T-helper 22 cell (primary cell): ENCODE data around the gene CRELD2.
A peak's percentile ranks its signal among the peaks of the same experiment; 100 is the strongest.

Experiments
- DNase-seq: peaks from one replicate; pipeline ENCODE4 v3.0.0-alpha.2; 2020; ENCODE audit warnings: low read depth

The CRELD2 gene

GRCh38 chr22:49958366-49958921, 40.0 kb downstream of the CRELD2 start:
- DNase-seq, result no peak

DNA sequence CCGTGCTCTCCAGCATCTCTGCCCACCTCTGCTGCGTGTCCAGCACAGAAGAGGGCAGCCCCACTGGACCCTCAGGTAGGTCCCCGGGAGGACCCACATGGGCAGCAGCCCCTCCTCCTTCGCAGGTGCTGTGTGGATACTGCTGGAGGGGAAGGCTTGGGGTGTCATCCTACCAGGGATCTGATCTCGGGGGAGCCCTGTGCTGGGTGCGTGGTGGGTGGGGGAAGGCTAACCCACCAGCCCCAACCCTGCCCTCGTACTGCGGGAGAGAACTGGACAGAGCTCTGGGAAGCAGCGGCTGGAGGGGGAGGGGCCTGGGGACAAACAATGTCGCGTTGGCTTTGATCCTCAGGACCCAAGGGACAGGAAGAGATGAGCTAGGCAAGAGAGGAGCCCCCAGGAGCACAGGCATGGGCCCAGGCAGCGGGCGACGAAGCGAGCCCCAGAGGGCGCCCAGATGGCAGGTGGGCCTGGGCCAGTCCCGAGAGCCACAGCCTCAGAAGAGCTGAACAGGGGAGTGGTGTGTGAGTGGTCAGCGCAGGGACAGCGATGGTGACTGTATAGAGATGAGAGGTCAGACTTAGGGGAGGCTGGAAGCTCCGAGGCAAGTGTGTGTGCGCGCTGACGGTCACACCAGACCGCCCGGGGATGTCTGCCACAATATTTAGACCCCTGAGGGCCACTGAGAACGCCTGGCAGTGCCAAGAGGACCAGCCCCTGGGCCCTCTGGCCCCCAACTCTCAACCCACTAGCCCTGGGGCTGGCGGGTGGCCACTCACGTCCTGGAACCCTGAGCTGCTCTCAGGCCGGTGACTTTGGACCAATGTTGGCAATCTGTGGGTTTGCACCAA, 40.7 kb downstream of the CRELD2 start:
- no peak for DNase-seq

GRCh38 chr22:49959782-49960158, 41.3 kb downstream of the CRELD2 start:
- DNase-seq, result no peak

- peak; percentile 88 for DNase-seq
These were observed 41.9 kb downstream of the CRELD2 start, which contains the start of gene PIM3 for GRCh38 chr22:49960159-49961004. Gene PIM3, plus strand, starts transcription at chr22:49960772. Its CDS starts 176 bp downstream, at chr22:49960948.

GRCh38 chr22:49961005-49961600, 42.7 kb downstream of the CRELD2 start:
- DNase-seq, result peak; percentile 16

GRCh38 chr22:49961601-49962011, 43.2 kb downstream of the CRELD2 start:
- no peak for DNase-seq

DNA sequence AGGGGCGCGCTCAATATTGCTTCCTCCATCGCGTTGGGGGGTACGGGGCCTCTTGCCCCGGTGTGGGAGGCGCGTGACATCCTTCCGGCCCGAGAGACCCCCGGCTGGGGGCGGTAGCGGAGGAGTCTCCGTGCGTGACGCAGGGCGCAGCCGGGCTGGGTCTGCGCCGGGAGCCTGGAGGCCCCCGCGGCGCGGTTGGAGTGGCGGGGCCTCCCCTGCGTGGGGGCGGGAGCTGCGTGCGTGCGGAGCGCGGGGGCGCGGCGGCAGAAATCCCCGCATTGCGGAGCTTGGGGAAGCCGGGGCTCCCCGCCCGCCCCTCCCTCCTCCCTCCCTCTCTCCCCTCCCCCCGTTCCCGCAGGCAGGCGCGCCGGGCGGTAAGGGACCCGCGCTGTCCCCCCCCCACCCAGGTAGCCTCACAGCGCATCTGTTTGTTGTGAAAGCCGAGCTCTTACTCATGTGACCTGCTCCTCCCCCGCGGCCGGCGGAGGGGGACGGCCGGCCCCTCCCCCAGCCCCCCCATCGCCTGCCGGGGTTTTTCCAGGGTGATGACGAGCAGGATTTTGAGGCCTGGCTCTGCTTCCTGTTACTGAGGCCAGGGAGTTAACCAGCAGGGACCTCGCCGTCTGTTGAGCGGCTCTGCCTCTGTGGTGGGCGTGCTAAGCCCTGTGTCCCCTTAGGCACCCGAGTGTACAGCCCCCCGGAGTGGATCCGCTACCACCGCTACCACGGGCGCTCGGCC, 43.7 kb downstream of the CRELD2 start:
- DNase-seq, result peak; percentile 91

DNA sequence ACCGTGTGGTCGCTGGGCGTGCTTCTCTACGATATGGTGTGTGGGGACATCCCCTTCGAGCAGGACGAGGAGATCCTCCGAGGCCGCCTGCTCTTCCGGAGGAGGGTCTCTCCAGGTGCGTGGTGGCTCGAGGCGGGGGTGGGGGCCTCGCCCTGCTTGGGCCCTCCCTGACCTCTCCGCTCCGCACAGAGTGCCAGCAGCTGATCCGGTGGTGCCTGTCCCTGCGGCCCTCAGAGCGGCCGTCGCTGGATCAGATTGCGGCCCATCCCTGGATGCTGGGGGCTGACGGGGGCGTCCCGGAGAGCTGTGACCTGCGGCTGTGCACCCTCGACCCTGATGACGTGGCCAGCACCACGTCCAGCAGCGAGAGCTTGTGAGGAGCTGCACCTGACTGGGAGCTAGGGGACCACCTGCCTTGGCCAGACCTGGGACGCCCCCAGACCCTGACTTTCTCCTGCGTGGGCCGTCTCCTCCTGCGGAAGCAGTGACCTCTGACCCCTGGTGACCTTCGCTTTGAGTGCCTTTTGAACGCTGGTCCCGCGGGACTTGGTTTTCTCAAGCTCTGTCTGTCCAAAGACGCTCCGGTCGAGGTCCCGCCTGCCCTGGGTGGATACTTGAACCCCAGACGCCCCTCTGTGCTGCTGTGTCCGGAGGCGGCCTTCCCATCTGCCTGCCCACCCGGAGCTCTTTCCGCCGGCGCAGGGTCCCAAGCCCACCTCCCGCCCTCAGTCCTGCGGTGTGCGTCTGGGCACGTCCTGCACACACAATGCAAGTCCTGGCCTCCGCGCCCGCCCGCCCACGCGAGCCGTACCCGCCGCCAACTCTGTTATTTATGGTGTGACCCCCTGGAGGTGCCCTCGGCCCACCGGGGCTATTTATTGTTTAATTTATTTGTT, 44.6 kb downstream of the CRELD2 start:
- DNase-seq, result no peak

- DNase-seq, result no peak
These were observed 45.2 kb downstream of the CRELD2 start for GRCh38 chr22:49963647-49964026.

DNA sequence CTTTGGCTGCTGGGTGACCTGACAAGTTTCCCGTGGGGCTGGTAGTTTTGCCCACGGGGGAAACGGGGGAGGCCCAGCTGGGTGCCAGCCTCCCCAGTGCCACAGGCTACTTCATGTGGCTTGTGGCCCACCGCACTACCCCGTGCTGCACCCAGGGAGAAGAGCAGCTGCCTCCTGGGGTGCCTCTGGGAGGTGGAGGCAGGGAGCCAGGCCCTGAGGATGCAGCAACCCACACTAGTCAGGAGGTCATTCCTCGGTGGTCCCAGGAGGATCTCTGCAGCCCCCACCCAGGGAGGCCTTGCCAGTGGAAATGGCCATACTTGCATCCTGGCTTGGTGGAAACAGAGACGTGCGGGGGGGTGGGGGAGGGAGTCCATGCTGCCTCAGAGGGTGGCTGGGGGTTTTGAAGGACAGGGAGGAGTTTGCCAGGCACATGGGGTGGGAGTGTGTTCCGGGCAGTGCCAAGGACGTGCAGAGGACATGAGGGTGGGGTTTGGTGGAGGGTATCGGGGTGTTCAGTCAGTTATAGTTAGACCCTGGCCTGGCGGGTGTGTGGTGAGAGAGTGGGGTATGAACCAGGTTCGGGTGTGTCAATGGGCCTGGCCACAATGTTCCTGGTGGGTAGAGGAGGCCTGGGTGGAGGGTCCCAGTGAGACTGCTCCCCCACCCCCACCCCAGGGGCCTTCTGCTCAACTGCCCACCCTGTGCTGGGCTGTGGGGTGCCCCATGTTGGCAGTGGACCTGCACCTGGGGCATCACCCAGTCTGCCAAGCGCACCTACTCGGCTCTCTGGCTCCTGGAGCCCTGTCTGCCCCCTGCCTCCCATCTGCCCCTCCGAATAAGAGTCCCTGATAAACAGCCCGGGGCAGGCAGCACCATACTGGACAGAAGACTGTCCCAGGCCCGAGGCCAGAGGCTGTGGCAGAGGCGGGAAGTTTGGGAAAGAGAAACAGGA, 46.0 kb downstream of the CRELD2 start:
- no peak for DNase-seq

DNA sequence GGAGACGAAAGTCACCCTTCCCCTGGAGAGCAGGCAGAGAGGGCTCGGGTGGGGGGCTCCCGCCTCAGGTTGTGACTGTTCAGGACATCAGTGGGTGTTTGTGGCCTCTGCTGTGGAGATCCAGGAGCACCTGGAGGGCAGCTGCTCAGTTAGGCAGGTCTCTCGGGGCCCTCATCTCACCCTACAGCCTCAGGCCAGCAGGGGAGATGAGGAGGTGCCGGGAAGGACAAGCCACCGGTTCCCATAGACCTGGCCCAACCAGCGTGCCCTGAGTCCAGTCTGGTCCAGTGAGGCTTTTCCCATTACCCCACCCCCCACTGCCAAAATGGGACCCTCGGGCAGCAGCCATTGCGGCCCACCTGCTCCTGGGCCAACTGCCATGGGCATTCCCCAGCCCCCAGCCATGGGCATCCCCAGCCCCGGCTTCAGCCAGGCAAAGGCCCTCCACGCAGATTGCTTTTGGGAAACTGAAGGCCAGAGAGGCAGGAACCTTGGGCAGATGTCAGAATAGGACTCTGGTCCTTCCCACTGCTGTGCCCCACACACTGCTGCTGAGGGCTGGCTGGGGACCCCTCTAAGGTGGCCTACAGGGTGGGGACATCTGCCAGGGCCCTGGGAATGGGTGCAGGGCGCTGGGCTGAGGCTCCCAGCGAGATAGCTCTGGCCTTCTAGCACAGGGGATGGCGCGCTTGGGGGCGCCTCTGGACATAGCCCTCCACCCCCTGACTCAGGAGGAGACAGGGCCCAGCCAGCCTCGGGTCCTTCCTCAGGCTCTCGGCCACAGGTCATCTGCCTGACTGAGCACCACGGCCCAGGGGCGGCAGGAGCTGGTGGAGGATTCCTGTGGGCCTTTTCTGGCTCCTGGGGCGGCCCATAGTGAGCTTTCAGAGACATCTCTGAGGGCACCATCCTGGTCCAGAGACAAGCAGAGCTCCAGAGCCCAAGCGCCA, 46.9 kb downstream of the CRELD2 start:
- no peak for DNase-seq

DNA sequence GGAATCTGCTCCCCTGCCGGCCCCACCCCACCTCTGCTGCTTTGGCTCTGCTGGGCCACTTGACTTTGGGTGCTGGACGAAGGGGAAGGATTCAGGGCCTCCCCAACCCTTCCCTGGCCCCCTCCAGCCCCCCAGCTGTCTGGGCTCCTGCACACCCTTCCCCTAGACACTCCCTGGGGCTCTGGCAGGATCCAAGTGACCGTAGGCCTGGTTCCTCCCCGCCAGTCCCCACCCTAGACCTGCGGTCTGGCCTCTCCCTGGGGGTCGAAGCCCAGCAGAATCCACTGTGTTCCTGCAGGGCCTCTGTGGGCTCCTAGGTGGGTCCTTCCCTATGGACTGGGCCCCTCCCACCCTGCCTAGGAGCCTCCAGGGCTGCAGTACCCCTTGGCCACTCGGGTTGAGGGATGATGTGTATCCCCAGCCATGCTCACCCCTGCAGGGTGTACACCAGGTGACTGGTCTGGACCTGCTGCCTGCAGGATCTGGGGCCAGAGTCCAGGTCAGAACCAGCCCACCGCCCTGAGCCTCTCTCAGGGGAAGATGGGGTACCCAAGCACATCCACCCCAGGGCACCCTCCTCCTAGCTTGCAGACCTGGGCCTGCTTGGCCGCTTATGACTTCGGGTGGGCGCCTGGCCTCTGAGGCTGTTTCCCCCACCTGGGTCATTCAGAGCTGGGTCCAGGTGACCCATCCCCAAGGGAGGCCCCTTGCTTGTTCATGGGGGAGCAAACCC, 47.8 kb downstream of the CRELD2 start:
- no peak for DNase-seq

DNA sequence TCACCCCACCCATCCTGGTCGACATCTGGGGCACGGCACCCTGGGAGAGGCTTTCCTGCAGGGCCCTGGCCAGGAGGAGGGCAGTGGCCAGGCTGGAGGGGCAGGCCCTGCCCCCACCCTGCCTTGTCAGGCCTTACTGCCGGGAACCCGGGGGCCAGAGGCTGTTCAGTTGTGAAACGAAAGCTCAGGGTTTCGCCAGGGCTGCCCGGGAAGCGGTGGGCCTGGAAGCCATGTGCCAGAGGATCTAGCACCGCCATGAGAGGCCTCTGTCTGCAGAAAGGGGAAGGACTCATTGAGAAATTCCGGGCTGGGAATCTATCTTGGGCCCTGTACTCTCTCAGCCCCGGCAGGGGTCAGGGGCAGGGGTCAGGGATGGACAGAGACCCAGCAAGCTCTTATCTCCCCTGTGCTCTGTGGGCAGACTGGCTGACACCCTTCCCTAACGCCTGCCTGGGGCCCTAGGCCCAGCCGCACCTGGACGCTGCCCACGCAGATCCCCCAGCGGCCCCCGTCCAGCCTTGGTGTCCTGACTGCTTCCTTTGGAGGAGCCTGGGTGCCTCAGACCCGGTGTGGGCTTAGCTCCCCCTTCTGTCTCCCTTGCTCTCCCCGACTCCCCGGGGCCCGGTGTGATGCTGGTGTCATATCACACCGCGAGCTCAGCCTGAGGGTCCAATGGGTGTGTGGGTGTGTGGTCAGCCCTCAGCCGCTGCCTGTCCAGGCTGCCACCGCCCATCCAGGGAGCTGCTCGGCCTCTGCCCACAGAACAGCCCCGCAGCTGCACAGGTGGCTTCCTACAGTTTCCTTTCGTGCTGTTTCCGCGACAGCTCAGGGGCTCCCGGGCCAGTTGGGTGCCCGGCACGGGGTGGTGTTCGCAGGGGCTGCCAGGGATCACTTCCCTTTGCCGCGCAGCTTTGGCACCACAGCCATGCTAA, 48.6 kb downstream of the CRELD2 start:
- no peak for DNase-seq

DNA sequence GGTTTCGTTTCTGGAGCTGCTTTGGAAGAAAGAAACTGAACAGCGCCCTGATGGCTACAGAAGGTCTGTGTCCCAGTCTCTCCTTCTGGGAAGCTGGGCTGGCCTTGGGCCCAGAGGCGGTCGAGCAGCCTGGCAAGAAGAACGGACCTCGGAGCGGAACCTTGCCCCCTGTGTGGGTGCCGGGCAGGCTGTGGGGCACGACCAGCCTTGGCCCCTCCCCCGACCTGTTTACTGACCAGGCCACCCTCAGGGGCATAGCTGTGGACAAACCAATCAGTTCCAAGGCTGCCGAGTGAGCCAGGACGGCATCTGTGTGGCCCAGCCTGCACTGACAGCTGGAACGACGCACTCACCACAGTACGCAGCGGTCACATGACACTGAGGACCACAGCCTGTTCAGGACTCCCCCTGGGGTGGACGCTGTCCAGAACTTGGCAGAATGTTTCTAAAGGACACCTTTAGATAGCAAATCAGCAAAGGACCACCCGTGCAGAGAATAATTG, 49.3 kb downstream of the CRELD2 start:
- no peak for DNase-seq

DNA sequence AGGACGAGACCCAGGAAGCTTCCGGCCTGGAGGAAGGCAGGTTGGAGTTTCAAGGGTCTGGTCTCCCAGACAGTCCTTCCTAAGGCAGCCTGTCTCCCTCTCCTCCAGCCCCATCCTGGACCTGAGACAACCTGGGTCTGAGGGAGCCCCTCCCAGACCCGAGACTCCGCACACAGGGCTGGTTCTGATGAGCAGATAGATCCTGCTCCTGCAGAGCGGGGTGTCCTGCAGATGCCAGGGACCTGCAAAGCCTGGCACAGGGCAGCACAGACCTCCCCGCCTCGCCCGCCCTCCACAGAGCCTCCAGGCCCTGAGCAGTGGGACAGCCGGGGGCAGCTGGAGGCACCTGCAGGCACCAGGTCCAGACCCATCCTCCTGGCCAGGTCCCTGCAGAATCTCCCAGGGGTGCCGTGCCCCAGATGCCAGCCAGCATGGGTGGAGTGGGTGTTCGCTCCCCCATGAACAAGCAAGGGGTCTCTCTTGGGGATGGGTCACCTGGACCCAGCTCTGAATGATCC, 49.9 kb downstream of the CRELD2 start:
- DNase-seq, result no peak
